HG02885 (cell line): ENCODE data around the gene LOXL1.

Experiments used
- ATAC-seq: cut with Tn5 transposase; IDR thresholded peaks from one replicate; pipeline ENCODE4 v1.9.1; 2021; ENCODE audit warnings: mild to moderate bottlenecking; ENCODE audit not compliant: unreplicated experiment, poor library complexity

The LOXL1 gene

GRCh38 chr15:73921254-73921925 lies 4.9 kb upstream of the LOXL1 start:
- no peak for ATAC-seq

- ATAC-seq = no peak
Observed at GRCh38 chr15:73922186-73923151, 3.8 kb upstream of the LOXL1 start.

- ATAC-seq = no peak
Observed at GRCh38 chr15:73923156-73923487, 3.1 kb upstream of the LOXL1 start.

GRCh38 chr15:73923488-73924164 lies 2.6 kb upstream of the LOXL1 start:
- no peak for ATAC-seq

- no peak for ATAC-seq
Observed at GRCh38 chr15:73924171-73924921, 1.9 kb upstream of the LOXL1 start.

GRCh38 chr15:73925848-73926218 lies 429 bp upstream of the LOXL1 start:
- no peak for ATAC-seq

GRCh38 chr15:73927003-73927475 lies 777 bp downstream of the LOXL1 start:
- no peak for ATAC-seq

GRCh38 chr15:73927476-73928240 lies 1.4 kb downstream of the LOXL1 start:
- ATAC-seq = no peak

- ATAC-seq = no peak
Observed at GRCh38 chr15:73928241-73928579, 1.9 kb downstream of the LOXL1 start.

GRCh38 chr15:73928971-73929627 lies 2.8 kb downstream of the LOXL1 start:
- no peak for ATAC-seq

GRCh38 chr15:73930371-73930770 lies 4.1 kb downstream of the LOXL1 start:
- no peak for ATAC-seq

GRCh38 chr15:73930790-73931281 lies 4.6 kb downstream of the LOXL1 start:
- ATAC-seq = no peak

GRCh38 chr15:73931441-73931840 lies 5.2 kb downstream of the LOXL1 start:
- no peak for ATAC-seq

- ATAC-seq = no peak
Observed at GRCh38 chr15:73932381-73933191, 6.3 kb downstream of the LOXL1 start.

GRCh38 chr15:73934281-73934680 lies 8.0 kb downstream of the LOXL1 start:
- no peak for ATAC-seq

GRCh38 chr15:73935547-73935946 lies 9.3 kb downstream of the LOXL1 start:
- ATAC-seq = no peak

GRCh38 chr15:73936181-73936580 lies 9.9 kb downstream of the LOXL1 start:
- no peak for ATAC-seq

- ATAC-seq = no peak
Observed at GRCh38 chr15:73936588-73937290, 10.5 kb downstream of the LOXL1 start.
